Activated CD8-positive, alpha-beta T cell treated with anti-CD3 and anti-CD28 coated beads for 36 hours (primary cell): ENCODE data around the gene KSR2. TPM values are rescaled to one million over a fixed set of nuclear protein-coding genes. Genes with fewer than 3 reads are reported as not detected.

ENCODE experiments used
- ATAC-seq: fragments of 200-7000 bp; cut with Tn5 transposase; one replicate; pipeline ENCODE4 v1.10.0; 2021; ENCODE audit warnings: mild to moderate bottlenecking, moderate library complexity
- CTCF ChIA-PET: fragments of 350-600 bp; sonication (Branson Sonifier 250); formaldehyde crosslinking; loops from one replicate; lab custom pipeline; 2021; ENCODE audit warnings: antibody characterized with exemption; lab: Charles Lee
- POLR2A ChIA-PET: fragments of 350-600 bp; sonication (Branson Sonifier 250); formaldehyde crosslinking; loops from one replicate; lab custom pipeline; 2021; ENCODE audit warnings: antibody characterized with exemption; lab: Charles Lee
- DNase-seq: peaks from one replicate; pipeline ENCODE4 v3.0.0-alpha.2; 2020
- H3K27ac Mint-ChIP-seq: one replicate; pipeline ENCODE4 v1.8.0; 2021; ENCODE audit warnings: mild to moderate bottlenecking, mixed read lengths
- H3K27me3 Mint-ChIP-seq: one replicate; pipeline ENCODE4 v1.8.0; 2021; ENCODE audit warnings: mixed read lengths
- H3K36me3 Mint-ChIP-seq: one replicate; pipeline ENCODE4 v1.8.0; 2021; ENCODE audit warnings: low read depth, mixed read lengths
- H3K4me1 Mint-ChIP-seq: one replicate; pipeline ENCODE4 v1.8.0; 2021; ENCODE audit warnings: low read depth, mixed read lengths
- H3K4me3 Mint-ChIP-seq: one replicate; pipeline ENCODE4 v1.8.0; 2021; ENCODE audit warnings: mild to moderate bottlenecking, moderate library complexity, mixed read lengths
- H3K9me3 Mint-ChIP-seq: one replicate; pipeline ENCODE4 v1.8.0; 2021; ENCODE audit warnings: mixed read lengths
- intact Hi-C: fragments of 100-400 bp; cut with micrococcal nuclease; formaldehyde crosslinking; loops from one replicate; pipeline ENCODE4 v1.10.0; 2022
- total RNA-seq, 2 experiments: library from RNA; stranded (reverse); gene quantifications; one replicate each; pipeline ENCODE4 v1.2.3, GENCODE V29; 2021
- TF ChIP-seq, protein P1 (sequence below): fragments of 200-600 bp; IDR thresholded peaks from one replicate; pipeline ENCODE4 v1.8.0; 2022; ENCODE audit warnings: antibody characterized with exemption, mild to moderate bottlenecking

Gene KSR2
- total RNA-seq, 2 experiments from 2014 or later, result 0.02 TPM; not detected in 1

DNA sequence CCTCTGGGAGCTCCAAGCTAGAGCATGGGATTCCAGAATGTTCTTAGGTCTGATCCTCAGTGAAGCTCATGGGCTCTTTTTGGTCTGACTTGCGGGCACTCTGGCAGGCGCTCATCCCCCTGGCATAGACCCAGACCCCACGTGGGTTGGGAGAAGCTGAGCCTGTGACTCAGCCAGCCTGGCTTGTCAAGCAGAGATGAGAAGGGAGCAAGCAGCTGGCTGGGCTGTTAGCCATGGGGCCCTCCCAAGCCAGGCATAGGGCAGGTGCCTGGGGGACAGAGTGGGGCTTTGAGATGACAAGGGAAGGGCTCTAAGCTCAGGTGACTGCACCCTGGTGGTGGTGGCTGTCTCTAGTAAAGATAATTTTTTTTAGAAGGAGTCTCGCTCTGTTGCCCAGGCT lies 527.0 kb downstream of the KSR2 start:
- no peaks in the 10 kb centered on the region for H3K4me1 Mint-ChIP-seq
- no peak overlapping the region for H3K4me3 Mint-ChIP-seq
- H3K27me3 Mint-ChIP-seq, result no peaks in the 10 kb centered on the region
- POLR2A ChIA-PET, result no interaction called here
- no peaks in the 10 kb centered on the region for H3K36me3 Mint-ChIP-seq
- H3K27ac Mint-ChIP-seq, result no peak overlapping the region
- DNase-seq, result no peak
- CTCF ChIA-PET, result no interaction called here
- no peak for ATAC-seq
- TF ChIP-seq, protein P1, sequence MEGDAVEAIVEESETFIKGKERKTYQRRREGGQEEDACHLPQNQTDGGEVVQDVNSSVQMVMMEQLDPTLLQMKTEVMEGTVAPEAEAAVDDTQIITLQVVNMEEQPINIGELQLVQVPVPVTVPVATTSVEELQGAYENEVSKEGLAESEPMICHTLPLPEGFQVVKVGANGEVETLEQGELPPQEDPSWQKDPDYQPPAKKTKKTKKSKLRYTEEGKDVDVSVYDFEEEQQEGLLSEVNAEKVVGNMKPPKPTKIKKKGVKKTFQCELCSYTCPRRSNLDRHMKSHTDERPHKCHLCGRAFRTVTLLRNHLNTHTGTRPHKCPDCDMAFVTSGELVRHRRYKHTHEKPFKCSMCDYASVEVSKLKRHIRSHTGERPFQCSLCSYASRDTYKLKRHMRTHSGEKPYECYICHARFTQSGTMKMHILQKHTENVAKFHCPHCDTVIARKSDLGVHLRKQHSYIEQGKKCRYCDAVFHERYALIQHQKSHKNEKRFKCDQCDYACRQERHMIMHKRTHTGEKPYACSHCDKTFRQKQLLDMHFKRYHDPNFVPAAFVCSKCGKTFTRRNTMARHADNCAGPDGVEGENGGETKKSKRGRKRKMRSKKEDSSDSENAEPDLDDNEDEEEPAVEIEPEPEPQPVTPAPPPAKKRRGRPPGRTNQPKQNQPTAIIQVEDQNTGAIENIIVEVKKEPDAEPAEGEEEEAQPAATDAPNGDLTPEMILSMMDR, result no peak
- no peaks in the 10 kb centered on the region for H3K9me3 Mint-ChIP-seq
- intact Hi-C loops, result no loop called here

GRCh38 chr12:117440384-117440783 lies 528.4 kb downstream of the KSR2 start:
- TF ChIP-seq, protein P1, result no peak
- no peaks in the 10 kb centered on the region for H3K4me1 Mint-ChIP-seq
- H3K27ac Mint-ChIP-seq, result no peak overlapping the region
- ChIA-PET POLR2A (no interaction called here), CTCF (no interaction called here)
- H3K4me3 Mint-ChIP-seq, result no peak overlapping the region
- no peaks in the 10 kb centered on the region for H3K27me3 Mint-ChIP-seq
- no peaks in the 10 kb centered on the region for H3K9me3 Mint-ChIP-seq
- no peaks in the 10 kb centered on the region for H3K36me3 Mint-ChIP-seq
- DNase-seq, result no peak
- no peak for ATAC-seq
- intact Hi-C loops, result no loop called here

DNA sequence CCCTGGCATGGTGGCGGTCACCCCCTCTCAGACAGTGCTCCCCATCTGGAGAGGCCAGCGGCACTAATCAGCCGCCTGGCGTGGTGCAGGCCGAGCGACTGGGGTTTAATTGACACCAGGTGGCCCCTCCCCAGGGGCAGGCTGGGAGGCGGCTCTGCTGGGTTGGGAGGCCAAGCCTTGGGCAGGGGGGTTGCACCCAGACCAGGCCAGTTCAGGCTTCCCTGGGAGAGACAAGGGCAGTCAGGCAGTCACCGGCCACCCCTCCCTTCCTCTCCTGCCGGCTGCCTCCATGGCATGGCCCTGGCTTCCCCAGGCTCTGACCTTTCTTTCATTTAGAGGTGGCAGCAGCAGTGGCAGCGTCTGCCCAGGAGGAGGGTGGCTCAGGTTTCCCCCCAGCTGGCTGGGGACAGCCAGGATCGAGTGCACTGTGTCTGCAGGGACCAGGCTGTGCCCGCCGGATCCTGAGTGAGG lies 529.2 kb downstream of the KSR2 start:
- POLR2A ChIA-PET, result no interaction called here
- Mint-ChIP-seq H3K4me3 (no peak overlapping the region), H3K27me3 (no peaks in the 10 kb centered on the region), H3K9me3 (no peaks in the 10 kb centered on the region), H3K4me1 (no peaks in the 10 kb centered on the region), H3K36me3 (no peaks in the 10 kb centered on the region), H3K27ac (no peak overlapping the region)
- CTCF ChIA-PET, result no interaction called here
- ATAC-seq (no peak), DNase-seq (no peak)
- intact Hi-C loops, result no loop called here
- TF ChIP-seq, protein P1, result no peak

- Mint-ChIP-seq H3K27me3 (no peaks in the 10 kb centered on the region), H3K27ac (no peak overlapping the region), H3K36me3 (no peaks in the 10 kb centered on the region), H3K9me3 (no peaks in the 10 kb centered on the region), H3K4me3 (no peak overlapping the region), H3K4me1 (no peaks in the 10 kb centered on the region)
- intact Hi-C loops, result no loop called here
- TF ChIP-seq, protein P1, result no peak
- ATAC-seq (no peak), DNase-seq (no peak)
- ChIA-PET POLR2A (no interaction called here), CTCF (no interaction called here)
Measured at GRCh38 chr12:117438809-117439208, 530.0 kb downstream of the KSR2 start.

DNA sequence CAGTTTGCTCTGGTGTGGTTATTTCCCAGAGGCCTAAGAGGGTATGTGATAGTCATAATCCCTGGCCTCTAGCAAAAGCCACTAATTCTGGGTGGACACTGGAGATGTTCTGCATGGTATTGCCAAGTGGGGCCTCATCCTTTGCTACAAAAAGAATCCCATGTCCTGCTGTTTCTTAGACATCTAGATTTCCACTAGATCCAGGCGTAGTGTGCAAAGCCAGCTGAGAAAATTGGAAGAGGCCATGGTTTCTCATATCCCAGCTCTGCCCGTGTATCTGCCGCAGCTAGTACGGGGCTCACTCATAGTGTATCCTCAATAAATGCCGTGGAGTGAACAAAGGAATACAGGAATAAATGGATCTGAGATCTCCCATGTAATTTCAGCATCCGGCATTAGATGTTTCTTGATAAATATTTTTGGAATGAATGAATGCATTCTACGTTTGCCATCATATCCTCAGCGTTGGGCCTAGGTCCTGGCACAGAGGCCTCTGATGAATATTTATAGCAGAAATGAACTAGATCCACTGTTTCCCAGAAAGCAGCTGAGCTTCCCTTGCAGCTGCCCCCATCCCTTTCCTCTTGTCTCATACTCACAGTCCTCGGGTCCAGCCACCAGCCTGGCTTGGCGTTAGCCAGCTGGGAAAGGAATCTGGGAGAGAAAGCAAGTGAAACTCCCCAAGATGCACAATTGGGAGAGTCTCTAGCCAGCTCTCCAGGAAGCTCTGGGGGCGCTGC lies 531.1 kb downstream of the KSR2 start:
- no peak for ATAC-seq
- ChIA-PET CTCF (no interaction called here), POLR2A (no interaction called here)
- H3K27ac Mint-ChIP-seq, result no peak overlapping the region
- H3K9me3 Mint-ChIP-seq, result no peaks in the 10 kb centered on the region
- intact Hi-C loops, result no loop called here
- H3K36me3 Mint-ChIP-seq, result no peaks in the 10 kb centered on the region
- no peak for DNase-seq
- TF ChIP-seq, protein P1, result no peak
- no peaks in the 10 kb centered on the region for H3K27me3 Mint-ChIP-seq
- no peak overlapping the region for H3K4me3 Mint-ChIP-seq
- H3K4me1 Mint-ChIP-seq, result no peaks in the 10 kb centered on the region
